SW 1271 (cell line): ENCODE measurements around the gene GHITM.
"Not testable (repeated sequence)": the region's sequence is repeated elsewhere in the genome, so short reads cannot be mapped to it uniquely, and the experiment has no call there.

ENCODE experiments used
- DNase-seq, 2 experiments: peaks; one replicate each; lab custom pipeline; 2025; lab: John Stamatoyannopoulos, UW

Gene GHITM

DNA sequence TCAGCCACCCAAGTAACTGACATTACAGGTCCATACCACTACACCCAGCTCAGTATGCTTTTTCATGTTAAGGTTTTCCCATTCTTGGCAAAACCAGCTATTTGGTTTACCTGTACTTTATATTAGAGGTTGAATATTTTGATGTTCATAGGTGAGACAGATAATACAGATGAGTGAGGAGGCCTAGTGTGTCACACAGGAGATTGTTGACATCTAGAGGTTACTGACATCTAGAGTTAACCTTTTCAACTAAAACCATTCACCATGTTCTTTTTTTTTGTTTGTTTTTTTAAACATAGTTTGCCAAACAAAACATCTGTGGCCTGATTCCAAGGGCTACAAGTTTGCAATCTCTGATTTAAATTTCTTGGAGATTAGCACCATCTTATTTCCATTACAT lies 8.0 kb downstream of the GHITM start:
- no peak for DNase-seq

DNA sequence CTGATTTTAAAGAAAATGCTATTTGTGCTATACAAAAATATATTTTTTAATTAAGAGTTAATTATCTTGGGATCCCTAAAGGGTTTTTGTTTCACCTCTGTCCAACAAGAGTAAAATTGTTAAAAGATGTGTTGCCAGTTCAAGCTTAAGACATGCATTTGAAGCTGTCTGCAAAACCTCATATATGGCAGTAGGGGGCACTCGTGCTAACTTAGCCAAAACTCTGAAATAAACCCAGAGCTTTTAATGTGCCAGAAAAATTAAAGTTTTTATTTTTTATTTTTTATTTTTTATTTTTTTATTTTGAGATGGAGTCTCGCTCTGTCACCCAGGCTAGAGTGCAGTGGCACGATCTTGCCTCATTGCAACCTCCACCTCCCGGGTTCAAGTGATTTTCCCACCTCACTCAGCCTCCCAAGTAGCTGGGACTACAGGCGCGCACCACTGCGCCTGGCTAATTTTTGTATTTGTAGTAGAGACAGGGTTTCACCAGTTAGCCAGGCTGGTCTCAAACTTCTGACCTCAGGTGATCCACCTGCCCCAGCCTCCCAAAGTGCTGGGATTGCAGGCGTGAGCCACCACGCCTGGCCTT lies 8.8 kb downstream of the GHITM start:
- DNase-seq, result peak in 1 of 2 experiments; percentile 18

DNA sequence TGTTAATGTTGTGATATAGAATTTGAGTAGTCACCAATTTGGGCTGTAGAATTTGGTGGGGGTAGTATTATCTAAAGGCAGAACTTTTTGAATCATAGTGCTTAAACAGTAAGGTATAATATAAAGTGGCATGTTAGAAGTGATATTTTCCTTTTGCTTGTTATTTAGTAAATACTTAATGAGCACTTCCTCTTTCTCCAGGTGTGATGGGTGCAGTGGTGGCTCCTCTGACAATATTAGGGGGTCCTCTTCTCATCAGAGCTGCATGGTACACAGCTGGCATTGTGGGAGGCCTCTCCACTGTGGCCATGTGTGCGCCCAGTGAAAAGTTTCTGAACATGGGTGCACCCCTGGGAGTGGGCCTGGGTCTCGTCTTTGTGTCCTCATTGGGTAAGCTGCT lies 10.5 kb downstream of the GHITM start:
- DNase-seq, result no peak

DNA sequence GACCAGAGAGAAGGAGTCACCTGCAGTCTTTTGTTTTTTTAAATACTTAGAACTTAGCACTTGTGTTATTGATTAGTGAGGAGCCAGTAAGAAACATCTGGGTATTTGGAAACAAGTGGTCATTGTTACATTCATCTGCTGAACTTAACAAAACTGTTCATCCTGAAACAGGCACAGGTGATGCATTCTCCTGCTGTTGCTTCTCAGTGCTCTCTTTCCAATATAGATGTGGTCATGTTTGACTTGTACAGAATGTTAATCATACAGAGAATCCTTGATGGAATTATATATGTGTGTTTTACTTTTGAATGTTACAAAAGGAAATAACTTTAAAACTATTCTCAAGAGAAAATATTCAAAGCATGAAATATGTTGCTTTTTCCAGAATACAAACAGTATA lies 13.5 kb downstream of the GHITM start:
- DNase-seq, result no peak

DNA sequence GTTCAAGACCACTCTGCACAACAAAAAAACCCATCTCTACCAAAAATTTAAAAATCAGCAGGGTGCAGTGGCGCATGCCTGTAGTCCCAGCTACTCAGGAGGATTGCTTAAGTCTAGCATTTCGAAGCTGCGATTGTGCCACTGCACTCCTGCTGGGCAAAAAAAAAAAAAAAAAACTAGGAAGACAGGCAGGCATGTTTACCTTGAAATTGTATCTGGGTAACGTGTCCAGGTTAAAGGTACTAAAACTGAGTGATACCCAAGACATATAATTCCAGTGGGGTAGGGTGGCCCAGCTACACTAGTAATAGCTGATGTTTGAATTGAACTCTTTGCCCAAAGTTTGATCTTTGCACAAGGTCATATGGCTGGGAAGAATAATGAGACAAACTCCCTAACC lies 16.2 kb downstream of the GHITM start:
- DNase-seq, result no peak

DNA sequence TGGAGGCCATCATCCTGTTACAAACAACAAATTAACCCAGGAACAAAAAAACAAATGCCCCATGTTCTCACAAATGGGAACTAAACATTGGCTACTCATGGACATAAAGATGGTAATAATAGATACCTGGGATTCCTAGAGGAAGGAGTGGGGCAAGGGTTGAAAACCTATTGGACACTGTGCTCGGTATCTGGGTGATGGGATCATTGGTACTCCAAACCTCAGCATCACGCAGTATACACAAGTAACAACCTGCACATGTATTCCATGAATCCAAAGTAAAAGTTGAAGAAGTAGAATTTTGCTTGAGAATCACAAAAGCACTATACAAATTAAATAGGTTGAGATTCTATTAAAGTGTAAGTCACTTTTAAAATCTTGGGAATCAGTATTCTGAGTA lies 16.7 kb downstream of the GHITM start:
- DNase-seq, result no peak

DNA sequence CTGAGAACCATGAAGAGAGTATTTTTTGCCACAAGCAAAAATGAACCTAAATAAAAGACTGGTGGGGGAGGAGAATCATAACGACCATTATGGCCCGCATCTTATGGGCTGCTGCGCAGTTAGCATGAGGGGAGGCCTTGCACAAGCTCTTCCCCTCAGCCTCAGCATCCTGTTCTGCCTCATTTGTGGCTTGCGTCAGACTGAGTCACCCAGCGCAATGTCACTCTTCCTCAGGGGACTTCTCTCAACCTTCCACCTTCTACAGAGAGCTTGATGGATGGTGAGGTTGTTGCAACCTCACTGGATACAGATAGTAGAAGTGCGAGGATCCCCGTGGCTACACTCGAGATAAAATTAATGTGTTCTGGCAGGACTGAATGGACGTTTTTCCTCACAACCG lies 17.5 kb downstream of the GHITM start:
- no peak for DNase-seq

DNA sequence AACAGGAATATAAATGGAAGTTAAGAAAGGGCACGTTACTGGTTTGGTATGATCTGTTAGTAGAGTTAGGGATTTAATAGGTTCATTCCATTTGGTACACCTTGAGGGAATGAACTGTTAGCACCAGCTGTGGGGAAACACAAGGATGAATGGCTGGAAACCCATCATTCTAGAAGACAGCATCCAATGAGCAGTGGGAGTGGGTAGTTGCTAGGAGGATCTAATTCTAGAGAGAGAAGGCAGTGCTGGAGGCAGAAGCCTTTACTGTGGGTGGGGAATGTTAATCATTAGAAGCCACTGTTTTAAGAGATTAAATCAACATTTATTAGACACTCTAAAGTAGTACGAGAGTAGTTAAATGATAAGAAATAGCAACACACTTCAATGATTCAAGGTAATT lies 18.8 kb downstream of the GHITM start:
- no peak for DNase-seq

DNA sequence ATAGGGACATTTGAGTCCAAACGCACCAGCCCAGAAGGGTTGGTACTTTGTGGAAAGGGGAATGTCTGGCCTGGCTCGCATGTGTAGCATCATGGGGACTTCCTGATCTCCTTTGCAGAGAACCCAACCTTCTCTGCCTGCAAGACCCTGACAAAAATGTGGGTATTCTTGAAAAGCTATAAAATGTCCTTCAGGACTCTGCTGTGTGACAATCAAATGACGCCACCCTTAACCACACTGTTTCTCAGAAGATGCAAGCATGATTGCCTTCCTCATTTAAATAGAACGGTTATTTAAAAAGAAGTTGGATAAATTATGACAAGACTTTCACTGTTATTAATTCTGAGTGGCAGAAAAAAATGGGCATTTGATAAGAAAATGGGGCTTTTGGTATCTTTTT lies 19.2 kb downstream of the GHITM start:
- DNase-seq, result no peak

DNA sequence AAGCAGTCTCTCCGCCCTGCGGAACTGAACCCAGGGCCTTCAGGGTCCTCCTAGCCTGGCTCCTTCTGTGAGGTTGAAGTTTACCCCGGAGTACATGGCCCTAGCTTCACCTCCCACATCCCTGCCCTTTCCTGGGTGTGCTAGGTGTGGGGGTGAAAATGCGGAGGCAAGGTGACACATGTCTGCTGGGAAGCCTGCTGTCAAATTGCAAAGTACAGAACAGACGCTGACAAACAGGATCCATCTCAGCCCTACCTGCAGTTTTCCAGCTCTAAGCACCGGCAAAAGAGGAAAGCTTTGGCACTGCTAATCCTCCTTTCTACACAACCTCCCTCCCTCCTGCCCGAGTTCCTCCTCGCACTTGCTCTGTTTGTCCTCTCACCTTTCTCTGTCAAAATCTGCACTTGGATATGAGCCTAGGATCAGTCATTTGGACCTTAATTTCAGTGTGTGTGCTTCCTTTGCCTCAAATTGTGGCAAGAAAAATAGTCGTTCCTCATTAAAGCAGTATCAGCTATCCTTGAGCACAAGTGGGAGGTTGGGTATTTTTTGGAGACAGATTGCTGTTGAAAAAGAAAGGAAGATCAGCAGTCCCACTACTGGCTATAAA lies 19.9 kb downstream of the GHITM start:
- DNase-seq, result no peak

DNA sequence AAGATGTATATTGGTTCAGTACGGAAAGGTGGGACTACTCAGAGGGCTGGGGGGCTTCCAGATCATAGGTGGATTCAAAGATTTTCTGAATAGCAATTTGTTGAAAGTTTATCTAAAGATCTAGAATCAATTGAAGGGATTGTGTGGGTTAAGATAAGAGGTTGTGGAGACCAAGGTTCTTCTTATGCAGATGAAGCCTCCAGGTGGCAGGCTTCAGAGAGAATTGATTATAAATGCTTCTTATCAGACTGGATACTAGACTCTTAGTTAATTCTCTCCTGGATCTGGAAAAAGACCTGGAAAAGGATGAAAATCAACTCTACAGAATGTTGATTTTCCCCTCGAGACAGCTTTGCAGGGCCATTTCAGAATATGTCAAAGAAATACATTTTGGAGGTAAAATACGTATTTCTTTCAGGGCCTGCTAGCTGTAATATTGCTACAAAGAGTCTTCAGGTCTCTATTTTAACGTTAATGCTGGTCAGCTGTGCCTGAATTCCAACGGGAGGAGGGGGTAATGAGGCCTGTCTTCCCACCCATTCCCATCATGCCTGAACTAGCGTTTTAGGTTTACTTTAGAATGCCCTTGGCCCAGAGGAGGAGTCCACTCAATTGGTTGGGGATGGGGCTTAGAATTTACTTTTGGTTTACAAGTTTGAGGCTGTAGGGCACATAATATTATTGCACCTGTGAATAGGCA lies 21.5 kb downstream of the GHITM start:
- DNase-seq, result no peak

DNA sequence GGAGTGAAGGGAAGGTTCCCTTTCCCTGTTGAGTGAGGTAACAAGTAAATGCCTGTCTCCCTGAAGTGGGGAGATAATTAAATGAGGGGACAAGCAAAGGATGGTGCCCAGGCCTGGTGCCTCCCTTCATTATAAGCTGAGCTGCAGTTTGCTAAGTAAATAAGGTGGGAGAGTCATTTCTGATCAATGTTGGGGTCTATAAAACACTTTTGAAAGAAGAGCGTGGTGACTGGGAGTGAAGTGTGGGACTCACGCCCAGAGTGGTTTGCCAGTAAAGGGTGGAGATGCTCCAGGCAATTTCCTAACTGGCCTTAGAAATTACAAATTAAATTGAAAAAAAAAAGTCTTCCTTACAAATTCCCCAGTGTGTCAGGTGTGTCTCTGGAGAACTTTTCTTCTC lies 24.7 kb downstream of the GHITM start:
- DNase-seq, result no peak

DNA sequence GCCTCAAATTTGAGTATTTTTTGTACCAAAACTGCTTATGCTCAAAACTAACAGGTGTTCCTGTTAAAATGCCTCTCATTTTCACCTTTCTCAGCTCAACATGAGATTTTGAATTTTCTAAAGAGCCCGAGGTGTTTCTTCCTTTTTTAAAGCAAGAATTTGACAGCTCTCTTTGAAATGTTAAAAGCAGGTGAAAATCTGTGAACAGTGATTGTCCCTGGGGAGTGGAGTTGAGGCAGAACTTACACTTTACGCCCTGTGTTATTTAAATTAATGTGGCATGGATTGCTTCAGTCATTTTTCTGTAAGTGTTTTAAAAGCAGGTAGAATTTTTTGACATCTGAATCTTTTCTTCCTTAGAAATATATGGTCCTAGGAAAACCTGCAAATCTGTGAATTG lies 25.1 kb downstream of the GHITM start:
- DNase-seq, result no peak

DNA sequence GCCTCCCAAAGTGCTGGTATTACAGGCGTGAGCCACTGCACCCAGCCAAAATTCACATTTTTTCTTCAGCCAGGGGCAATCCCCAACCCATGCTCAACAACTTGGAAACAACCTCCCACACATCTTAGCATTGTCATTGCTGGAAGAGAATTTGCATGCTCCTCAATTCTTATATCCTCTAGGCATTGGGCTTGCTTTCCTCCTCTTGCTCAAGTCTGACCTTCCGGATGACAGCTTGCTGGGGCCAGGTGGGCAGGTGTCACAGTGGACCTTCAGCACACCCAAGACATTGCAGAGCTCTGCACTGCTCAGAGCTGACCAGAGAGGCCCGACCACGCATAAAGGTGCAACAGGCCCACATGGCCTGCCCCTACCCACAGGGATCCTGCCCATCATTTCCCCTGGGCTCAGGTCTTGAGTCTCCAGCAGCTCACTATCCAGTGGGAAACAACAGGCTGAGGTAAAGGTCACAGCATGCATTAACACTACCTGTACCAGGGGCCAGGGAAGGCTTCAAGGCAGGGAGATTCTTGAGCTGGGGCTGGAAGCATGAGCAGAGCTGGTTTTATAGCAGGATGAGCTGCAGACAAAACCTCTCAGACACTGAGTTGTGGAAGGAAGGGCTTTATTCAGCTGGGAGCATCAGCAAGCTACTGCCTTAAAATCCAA lies 27.4 kb downstream of the GHITM start:
- no peak for DNase-seq

DNA sequence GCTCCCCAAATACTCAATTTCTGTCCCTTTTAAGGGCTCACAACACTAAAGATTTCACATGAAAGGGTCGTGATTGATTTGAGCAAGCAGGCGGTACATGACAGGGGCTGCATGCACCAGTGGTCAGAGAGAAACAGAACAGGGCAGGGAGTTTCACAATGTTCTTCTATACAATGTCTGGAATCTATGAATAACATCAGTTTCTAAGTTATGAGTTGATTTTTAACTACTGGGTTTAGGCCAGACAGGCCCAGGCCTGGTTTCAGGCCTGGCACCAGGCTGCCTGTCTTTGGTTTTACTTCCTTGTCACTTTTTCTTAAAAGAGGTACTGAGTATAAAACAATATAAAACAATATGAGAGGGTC lies 28.0 kb downstream of the GHITM start:
- not testable (repeated sequence) for DNase-seq

DNA sequence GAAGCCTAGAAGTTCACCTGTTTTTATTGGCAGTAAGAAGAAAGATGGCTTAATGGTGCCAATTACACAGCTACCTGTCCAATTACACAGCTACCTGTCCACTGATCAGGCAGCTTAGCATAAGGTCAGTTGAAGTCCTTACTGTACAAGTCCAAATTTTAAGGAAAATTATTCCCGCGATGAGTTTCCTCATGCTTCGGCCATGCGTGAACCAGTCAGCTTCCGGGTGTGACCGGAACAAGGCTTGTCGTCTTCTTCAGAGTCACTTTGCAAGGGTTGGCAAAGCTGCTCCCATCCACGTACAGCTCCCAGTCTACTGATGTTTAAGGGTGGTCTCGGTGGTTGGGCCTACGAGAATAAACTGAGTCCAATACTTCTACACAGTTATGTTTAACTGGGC lies 29.1 kb downstream of the GHITM start:
- not testable (repeated sequence) for DNase-seq

DNA sequence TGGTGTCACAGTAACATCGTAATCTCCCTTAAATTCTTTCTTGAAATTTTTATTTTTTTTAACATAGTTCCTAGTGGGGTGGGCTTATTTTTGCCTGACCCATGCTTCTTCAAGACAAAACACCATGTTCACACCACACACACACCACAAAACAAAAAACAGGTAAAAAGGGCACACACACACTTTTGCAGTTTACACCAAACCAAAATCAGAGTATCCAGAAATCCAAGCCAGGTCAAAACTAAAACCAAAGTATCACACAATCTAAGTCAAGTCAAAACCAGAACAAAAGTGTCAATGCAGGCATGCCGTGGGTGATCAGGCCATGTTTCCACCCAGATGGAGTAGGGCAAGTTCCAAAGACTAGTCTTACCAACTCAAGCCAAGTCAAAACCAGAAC lies 31.9 kb downstream of the GHITM start:
- DNase-seq, result not testable (repeated sequence)

DNA sequence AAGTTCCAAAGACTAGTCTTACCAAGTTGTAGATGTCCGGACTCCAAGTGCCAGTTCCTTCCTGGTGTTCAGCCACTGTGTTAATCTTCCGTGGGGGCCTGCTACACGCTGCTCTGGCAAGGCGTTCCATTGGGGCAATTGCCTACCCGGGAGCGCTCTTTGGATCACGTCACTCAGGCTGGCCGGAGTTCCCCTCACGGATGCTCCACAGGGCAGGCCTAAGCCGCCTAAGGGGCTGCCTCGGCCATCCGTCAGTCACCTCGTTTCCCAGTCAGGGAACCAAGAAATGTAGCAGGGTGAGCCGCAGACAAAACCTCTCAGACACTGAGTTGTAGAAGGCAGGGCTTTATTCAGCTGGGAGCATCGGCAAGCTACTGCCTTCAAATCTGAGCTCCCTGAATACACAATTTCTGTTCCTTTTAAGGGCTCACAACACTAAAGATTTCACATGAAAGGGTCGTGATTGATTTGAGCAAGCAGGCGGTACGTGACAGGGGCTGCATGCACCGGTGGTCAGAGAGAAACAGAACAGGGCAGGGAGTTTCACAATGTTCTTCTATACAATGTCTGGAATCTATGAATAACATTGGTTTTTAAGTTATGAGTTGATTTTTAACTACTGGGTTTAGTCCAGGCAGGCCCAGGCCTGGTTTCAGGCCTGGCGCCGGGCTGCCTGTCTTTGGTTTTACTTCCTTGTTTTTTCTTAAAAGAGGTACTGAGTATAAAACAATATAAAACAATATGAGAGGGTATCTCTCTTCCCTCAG lies 32.6 kb downstream of the GHITM start:
- not testable (repeated sequence) for DNase-seq

DNA sequence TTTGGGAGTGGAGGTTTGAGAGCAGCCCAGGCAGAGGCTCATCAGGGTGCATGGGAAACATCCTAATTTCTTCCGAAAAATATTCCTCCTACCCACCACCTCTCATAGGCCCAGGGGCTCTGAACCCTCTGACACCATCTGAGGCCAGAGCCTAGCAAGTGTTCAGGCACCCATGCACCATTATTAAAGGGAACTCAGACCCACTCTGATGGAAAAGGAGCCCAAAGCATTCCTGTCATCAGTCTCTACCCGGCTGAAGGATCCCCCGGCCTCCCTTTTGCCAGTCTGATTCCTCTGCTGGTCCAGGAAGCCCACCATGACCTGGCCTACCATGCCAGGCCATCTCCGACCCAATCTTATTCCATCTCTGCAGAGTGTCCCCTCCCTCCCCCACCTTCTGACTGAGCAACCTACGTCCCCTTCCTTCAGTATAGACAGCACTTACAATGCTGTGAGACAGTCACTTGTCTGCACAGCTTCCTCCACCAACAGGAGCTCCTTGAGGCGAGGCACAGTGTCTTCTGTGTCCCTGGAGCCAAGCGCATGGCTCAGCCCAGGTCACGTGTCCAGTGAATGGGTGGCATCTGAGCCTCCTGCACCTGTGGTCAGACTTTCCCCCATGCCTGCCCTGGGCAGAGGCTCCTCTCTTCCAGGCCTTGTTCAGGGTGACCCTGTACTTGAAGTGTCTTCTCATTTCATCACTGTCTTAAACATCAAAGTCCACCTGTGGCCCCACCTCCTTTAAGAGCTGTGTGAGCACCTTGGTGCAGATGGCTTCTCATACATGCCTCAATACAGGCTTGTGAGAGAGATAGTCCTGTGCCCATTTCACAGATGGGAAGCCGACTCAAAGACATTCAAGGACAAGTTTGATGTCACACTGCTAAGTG lies 33.4 kb downstream of the GHITM start:
- DNase-seq, result no peak

DNA sequence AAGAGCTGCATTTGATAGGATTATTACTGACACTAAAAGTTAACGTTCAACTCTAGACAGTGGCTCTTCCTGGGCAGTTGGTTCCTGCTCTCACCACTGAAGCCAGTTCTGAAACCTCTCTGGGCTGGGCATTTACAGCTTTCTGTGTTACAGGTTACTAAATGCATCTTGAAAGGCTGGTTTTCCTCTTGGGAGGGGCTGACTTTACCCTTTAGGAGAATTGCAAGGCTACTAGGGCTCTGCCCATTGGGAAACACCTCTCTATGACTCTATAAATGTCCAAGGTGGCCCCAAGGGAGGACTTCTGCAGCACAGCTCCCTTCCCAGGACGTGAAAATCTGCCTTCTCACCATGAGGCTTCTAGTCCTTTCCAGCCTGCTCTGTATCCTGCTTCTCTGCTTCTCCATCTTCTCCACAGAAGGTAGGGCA lies 34.2 kb downstream of the GHITM start, which contains the start of gene GPR15LG:
Gene GPR15LG, plus strand, starts transcription at position 301 of the 429 bp plus-strand sequence. Its CDS starts 51 bp downstream, at position 352.
- no peak for DNase-seq

DNA sequence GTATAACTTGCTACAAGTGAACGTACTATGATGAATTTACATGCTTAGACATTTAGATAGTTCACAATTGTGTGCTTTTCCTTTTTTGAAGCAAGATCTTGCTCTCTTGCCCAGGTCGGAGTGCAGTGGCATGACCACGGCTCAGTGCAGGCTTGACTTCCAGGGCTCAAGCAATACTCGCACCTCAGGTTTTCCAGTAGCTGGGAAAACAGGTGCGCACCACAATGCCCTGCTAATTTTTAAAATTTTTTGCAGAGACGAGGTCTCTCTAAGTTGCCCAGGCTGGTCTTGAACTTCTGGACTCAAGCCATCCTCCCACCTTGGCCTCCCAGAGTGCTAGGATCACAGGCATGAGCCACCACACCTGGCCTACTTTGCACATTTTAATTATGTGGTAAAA lies 36.1 kb downstream of the GHITM start:
- DNase-seq, result no peak
